Measurements from ENCODE around the gene PLAC1. TPM values are rescaled to one million over a fixed set of nuclear protein-coding genes. Genes with fewer than 3 reads are reported as not detected.

Gene PLAC1
- total and polyA plus RNA-seq, 2 of the 4 experiments (the other 2 are of a cell fraction): 0.36 to 0.74 TPM

DNA sequence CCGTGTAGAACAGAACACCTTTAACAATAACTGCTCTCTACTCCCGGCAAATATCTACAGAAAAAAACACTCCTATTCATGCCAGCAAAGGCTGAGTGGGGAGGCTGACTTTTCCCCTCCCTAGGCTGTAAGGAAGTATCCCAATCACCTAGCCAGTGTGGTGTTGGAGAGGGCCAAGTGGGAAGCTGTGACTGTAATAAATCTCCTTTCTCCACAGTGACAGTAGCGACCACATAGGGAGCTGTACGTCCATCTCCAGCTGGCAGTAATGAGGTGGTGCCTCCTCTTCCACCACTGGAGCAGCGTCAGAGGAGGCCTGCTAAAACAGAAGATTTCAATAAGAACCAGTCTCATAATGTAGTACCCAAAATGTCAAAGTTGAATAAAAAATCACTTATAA is 47.9 kb upstream of the PLAC1 start:
- H4K5ac ChIP-seq (ENCODE audit: low read depth, low read length): no peak overlapping the region
- H3K9ac ChIP-seq (ENCODE audit: low read depth, low read length): no peak overlapping the region
- no peak overlapping the region for H2BK20ac ChIP-seq (ENCODE audit: low read depth, low read length)
- intact Hi-C loops (cut with micrococcal nuclease) (no loop called here), dilution Hi-C loops (cut with HindIII; ENCODE audit: low sequenced_read_pairs, unreplicated experiment) (no loop called here), in situ Hi-C loops (cut with MboI; ENCODE audit: low sequenced_read_pairs) (no loop called here)
- DNase-seq: no peak
- no peaks in the 10 kb centered on the region; the same call in 1 of the 2 replicates for H3K9me1 ChIP-seq (ENCODE audit: insufficient read depth, low read length)
- no peak overlapping the region for H2AK5ac ChIP-seq (ENCODE audit: low read depth, low read length)
- POLR2A ChIA-PET (ENCODE audit: unreplicated experiment): no interaction called here
- H2BK15ac ChIP-seq (ENCODE audit: low read depth, low read length): no peak overlapping the region; the same call in 2 of the 3 replicates
- H3K23ac ChIP-seq (ENCODE audit: low read depth, low read length): no peak overlapping the region
- no peak overlapping the region for H3K27ac ChIP-seq (ENCODE audit: insufficient read depth, low read length)
- H3K36me3 ChIP-seq (ENCODE audit: control insufficient read depth, insufficient read depth, low read length): no peaks in the 10 kb centered on the region
- no CpG with 5 or more reads among the region's 5 CpGs for WGBS, 2 experiments (ENCODE audit: extremely low coverage in 2 of 2, insufficient read length in 1 of 2)
- ATAC-seq (ENCODE audit: low read depth): no peak
- no peak overlapping the region for H4K91ac ChIP-seq (ENCODE audit: insufficient read depth, low read depth, low read length)
- TF ChIP-seq MXI1 (IDR thresholded peaks at IDR 0.05; ENCODE audit: borderline replicate concordance, low read depth, low read length): no peak
- no peak for TF ChIP-seq CEBPB (IDR thresholded peaks at IDR 0.05; ENCODE audit: low read depth, low read length)
- TF ChIP-seq RCOR1 (IDR thresholded peaks at IDR 0.05; ENCODE audit: insufficient replicate concordance, low read length): no peak
- no peak for TF ChIP-seq MAZ (IDR thresholded peaks at IDR 0.05; ENCODE audit: borderline replicate concordance, low read depth, low read length)
- TF ChIP-seq RAD21 (IDR thresholded peaks at IDR 0.05; ENCODE audit: low read length): no peak
- no peak for TF ChIP-seq RFX5 (IDR thresholded peaks at IDR 0.05; ENCODE audit: low read depth, low read length)
- no peak for TF ChIP-seq POLR2A (IDR thresholded peaks at IDR 0.05; ENCODE audit: low read depth, low read length)
- TF ChIP-seq BHLHE40 (IDR thresholded peaks at IDR 0.05; ENCODE audit: low read depth, low read length): no peak
- TF ChIP-seq, protein P1, sequence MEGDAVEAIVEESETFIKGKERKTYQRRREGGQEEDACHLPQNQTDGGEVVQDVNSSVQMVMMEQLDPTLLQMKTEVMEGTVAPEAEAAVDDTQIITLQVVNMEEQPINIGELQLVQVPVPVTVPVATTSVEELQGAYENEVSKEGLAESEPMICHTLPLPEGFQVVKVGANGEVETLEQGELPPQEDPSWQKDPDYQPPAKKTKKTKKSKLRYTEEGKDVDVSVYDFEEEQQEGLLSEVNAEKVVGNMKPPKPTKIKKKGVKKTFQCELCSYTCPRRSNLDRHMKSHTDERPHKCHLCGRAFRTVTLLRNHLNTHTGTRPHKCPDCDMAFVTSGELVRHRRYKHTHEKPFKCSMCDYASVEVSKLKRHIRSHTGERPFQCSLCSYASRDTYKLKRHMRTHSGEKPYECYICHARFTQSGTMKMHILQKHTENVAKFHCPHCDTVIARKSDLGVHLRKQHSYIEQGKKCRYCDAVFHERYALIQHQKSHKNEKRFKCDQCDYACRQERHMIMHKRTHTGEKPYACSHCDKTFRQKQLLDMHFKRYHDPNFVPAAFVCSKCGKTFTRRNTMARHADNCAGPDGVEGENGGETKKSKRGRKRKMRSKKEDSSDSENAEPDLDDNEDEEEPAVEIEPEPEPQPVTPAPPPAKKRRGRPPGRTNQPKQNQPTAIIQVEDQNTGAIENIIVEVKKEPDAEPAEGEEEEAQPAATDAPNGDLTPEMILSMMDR (conservative IDR thresholded peaks at IDR 0.05; ENCODE audit: low read depth, low read length): no peak
- no peak overlapping the region for H2BK5ac ChIP-seq (ENCODE audit: low read depth, low read length, poor library complexity, severe bottlenecking)
- H3K4me2 ChIP-seq (ENCODE audit: low read depth, low read length): no peak overlapping the region
- H3K18ac ChIP-seq (ENCODE audit: low read depth, low read length): no peak overlapping the region
- BruUV-seq (replicated peaks): no TSS peak
- no peaks in the 10 kb centered on the region for H3K79me1 ChIP-seq (ENCODE audit: low read depth in 1 of 2, low read length in 2 of 2)
- no peak overlapping the region for H4K8ac ChIP-seq (ENCODE audit: low read depth in 2 of 2, low read length in 2 of 2)
- no peak overlapping the region for H2AK9ac ChIP-seq (replicated peaks; ENCODE audit: low read depth, low read length, poor library complexity)
- no peak overlapping the region for H3K56ac ChIP-seq (ENCODE audit: extremely low read depth, insufficient read depth, low read length)
- no peak overlapping the region for H3K14ac ChIP-seq (replicated peaks; ENCODE audit: low read depth, low read length)
- H4K20me1 ChIP-seq (ENCODE audit: insufficient read depth, low read length): no peaks in the 10 kb centered on the region
- peak overlapping the region; percentile 51 for H2AFZ ChIP-seq (replicated peaks; ENCODE audit: low read length, poor library complexity)
- no peaks in the 10 kb centered on the region for H3K9me3 ChIP-seq (ENCODE audit: control insufficient read depth, insufficient read depth, low read length)
- H3K27me3 ChIP-seq (ENCODE audit: control insufficient read depth, insufficient read depth, low read length): no peaks in the 10 kb centered on the region
- no peak overlapping the region for H2BK120ac ChIP-seq (ENCODE audit: low read depth, low read length)
- no peaks in the 10 kb centered on the region for H3K4me1 ChIP-seq (ENCODE audit: control insufficient read depth, insufficient read depth, low read length)
- H3K4me3 ChIP-seq (ENCODE audit: insufficient read depth, low read depth, low read length): no peak overlapping the region
- H3K4ac ChIP-seq (ENCODE audit: low read depth, low read length): peak overlapping the region; percentile 12; the same call in 1 of the 2 replicates
- CTCF ChIA-PET: no interaction called here

Measured in IMR-90 (cell line).